Keratinocyte (primary cell): ENCODE data around the gene PRR27.

Experiments
- EZH2 ChIP-seq: IDR thresholded peaks from one replicate; pipeline ENCODE4 v1.6.1; 2012; ENCODE audit warnings: inconsistent platforms, mild to moderate bottlenecking, low read length, moderate library complexity
- TF ChIP-seq, protein P1 (sequence below), 3 experiments: IDR thresholded peaks in 1 of 3; conservative IDR thresholded peaks in 1 of 3; optimal IDR thresholded peaks in 1 of 3; 2 replicates in 2 of 3; 3 replicates in 1 of 3; pipeline versions ENCODE3 to v1.5.1; 2011; ENCODE audit warnings: low read length in 3 of 3, mild to moderate bottlenecking in 3 of 3, moderate library complexity in 2 of 3, control low read depth in 1 of 3, inconsistent platforms in 1 of 3; ENCODE audit not compliant: insufficient read depth in 2 of 3; ENCODE audit errors: extremely low read depth in 1 of 3

DNA sequence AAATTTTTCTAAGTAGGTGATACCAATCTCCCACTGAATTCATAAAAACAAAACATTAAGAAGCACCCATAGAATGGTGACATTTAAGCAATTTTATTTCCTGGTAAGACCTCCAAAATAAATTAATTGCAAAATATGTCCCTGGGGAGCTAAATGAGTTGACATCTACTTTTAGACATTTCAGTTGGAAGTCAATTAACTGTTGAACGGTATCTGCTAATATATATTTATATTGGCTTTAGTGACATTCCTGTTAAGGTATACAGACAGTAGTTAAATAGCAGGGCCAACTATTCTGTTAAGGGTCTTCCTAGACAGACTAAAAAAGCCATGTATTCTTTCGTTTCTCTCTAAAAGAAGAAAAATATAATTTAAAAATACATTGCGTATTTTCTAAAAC, at the start of gene PRR27:
- TF ChIP-seq, protein P1, sequence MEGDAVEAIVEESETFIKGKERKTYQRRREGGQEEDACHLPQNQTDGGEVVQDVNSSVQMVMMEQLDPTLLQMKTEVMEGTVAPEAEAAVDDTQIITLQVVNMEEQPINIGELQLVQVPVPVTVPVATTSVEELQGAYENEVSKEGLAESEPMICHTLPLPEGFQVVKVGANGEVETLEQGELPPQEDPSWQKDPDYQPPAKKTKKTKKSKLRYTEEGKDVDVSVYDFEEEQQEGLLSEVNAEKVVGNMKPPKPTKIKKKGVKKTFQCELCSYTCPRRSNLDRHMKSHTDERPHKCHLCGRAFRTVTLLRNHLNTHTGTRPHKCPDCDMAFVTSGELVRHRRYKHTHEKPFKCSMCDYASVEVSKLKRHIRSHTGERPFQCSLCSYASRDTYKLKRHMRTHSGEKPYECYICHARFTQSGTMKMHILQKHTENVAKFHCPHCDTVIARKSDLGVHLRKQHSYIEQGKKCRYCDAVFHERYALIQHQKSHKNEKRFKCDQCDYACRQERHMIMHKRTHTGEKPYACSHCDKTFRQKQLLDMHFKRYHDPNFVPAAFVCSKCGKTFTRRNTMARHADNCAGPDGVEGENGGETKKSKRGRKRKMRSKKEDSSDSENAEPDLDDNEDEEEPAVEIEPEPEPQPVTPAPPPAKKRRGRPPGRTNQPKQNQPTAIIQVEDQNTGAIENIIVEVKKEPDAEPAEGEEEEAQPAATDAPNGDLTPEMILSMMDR (optimal IDR thresholded peaks at IDR 0.05 in 1 of 3, IDR thresholded peaks at IDR 0.05 in 1 of 3, conservative IDR thresholded peaks at IDR 0.05 in 1 of 3; ENCODE audit: extremely low read depth in 1 of 3, insufficient read depth in 2 of 3, low read length in 3 of 3): no peak
- no peak for TF ChIP-seq EZH2
